Right cardiac atrium (tissue), 5 donors: ENCODE results near the gene RTKN. TPM values are rescaled to one million over a fixed set of nuclear protein-coding genes. Genes with fewer than 3 reads are reported as not detected.

Experiments
- ATAC-seq, 2 donors: fragments of 200-7000 bp; cut with Tn5 transposase; one replicate each; pipeline versions ENCODE4 v1.8.0 to v1.9.1; 2020; ENCODE audit warnings: moderate library complexity in 2 of 2, mild to moderate bottlenecking in 1 of 2
- DNase-seq, 3 donors: peaks; one replicate each; pipeline ENCODE4 v3.0.0-alpha.2; 2020
- H3K27ac ChIP-seq: one replicate; pipeline ENCODE4 v1.5.1; 2013; ENCODE audit warnings: mild to moderate bottlenecking, low read length, control low read depth, moderate library complexity
- H3K27me3 ChIP-seq: one replicate; pipeline ENCODE4 v1.6.1; 2013; ENCODE audit not compliant: control insufficient read depth, insufficient read depth
- H3K4me1 ChIP-seq: one replicate; pipeline ENCODE4 v1.6.1; 2013; ENCODE audit warnings: low read length; ENCODE audit not compliant: control insufficient read depth, insufficient read depth
- H3K4me3 ChIP-seq: one replicate; pipeline ENCODE4 v1.5.1; 2013; ENCODE audit warnings: low read length, control low read depth
- H3K9me3 ChIP-seq: one replicate; pipeline ENCODE4 v1.6.1; 2013; ENCODE audit warnings: low read length; ENCODE audit not compliant: control insufficient read depth
- WGBS: extraction: QIAGEN DNeasy Blood & Tissue Kit; methylation state at CpG from one replicate; pipeline ENCODE4 v1.1.7; 2013; 5-methylcytosine and 5-hydroxymethylcytosine counted together
- intact Hi-C, 4 donors: fragments of 100-400 bp; cut with DNase I; formaldehyde crosslinking; loops; one replicate each; pipeline versions ENCODE4 v1.11.0 to v1.14.0; 2022 to 2023
- polyA plus RNA-seq: library from polyadenylated mRNA; stranded (reverse); fragments of 200-250 nt; gene quantifications from one replicate; pipeline ENCODE4 v1.2.3, GENCODE V29; 2013
- total RNA-seq, 4 donors: library from RNA; stranded (reverse); fragmentation: NEBNext Ultra II Directional; extraction: Animal tissue kit (Norgen Biotek cat#: 25700); gene quantifications; one replicate each; pipeline ENCODE4 v1.2.1, GENCODE V29; 2021
- donor health status: healthy with polysubstance abuse.
- donor health status: DM: no; HTN: yes; CAD: no.
- donor health status: DM: no; HTN: no; CAD: no.
- donor health status: DM: no; HTN: yes; CAD: no; lungs with severe emphysema.
- donor health status: DM: yes; HTN: yes; CAD: no.

Gene RTKN
- total and polyA plus RNA-seq, 5 donors, result 16.2 to 27.9 (median 24.8) TPM

DNA sequence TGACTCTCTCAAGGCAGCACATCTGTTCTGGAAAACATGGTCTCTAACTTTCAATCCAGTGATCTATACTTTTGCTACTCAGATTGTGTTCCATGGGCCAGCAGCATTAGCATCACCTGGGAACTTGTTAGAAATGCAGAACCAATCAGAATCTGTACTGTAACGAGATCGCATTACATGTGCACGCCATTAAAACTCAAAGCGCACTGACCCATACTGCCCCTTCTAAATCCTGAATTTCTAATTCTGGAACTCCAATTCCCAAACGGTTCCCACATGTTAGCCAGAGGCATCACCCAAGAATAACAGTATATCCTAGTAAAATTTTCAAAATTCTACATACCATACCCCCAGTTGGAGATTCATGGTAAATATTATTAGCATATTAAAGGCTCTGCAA is 51.1 kb downstream of the RTKN start:
- peak overlapping the region; percentile 95 for H3K4me3 ChIP-seq
- DNase-seq (no peak), ATAC-seq (no peak)
- H3K9me3 ChIP-seq, result no peaks in the 10 kb centered on the region
- peaks cover 7% of the 10 kb centered on the region for H3K4me1 ChIP-seq
- 54% methylated on average over 5 of the region's 5 CpGs for WGBS
- intact Hi-C loops, result no loop called here
- H3K27ac ChIP-seq, result no peak overlapping the region
- no peaks in the 10 kb centered on the region for H3K27me3 ChIP-seq

DNA sequence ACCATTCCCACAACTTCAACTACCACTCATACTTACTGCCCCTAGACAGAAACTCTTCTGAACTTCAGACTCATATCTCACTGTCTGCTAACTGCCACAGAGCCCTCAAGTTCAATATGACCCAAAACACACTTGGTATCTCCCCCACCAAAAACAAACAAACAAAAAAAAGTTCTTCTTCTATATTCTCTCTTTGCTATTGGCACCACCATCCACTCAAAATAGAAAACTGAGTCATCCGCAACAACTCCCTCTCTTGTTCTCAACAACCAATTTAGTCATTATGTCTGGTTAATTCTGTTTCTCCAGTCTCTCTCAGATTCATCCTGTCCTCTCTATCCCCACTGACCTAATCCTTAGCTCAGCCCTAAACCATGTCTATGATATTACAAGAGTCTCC is 54.4 kb downstream of the RTKN start:
- Histone ChIP-seq H3K9me3 (no peaks in the 10 kb centered on the region), H3K4me1 (peaks cover 9% of the 10 kb centered on the region), H3K4me3 (no peak overlapping the region), H3K27me3 (no peaks in the 10 kb centered on the region), H3K27ac (peak overlapping the region; percentile 12)
- DNase-seq (no peak), ATAC-seq (no peak)
- WGBS, result 69% methylated on average over 1 of the region's 1 CpG
- intact Hi-C loops, result no loop called here

DNA sequence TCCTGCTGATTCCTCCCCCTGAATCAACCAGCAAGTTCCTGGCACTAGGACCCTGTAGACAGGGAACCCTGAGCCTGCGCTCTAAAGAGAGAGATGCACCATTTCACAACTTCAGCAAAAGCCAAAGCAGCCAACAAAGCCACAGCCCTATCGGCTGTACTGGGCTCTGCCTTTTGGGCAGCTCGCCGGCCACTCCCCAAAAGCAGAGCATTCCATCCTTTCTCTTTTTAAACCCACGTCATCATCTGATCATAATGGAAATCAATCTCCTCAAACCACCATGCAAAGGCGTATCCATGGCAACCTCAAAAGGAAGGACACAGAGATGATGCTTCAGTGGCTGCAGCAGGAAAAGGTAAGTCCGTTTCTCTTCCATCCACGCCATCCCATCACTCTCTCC is 56.3 kb downstream of the RTKN start:
- peak in 1 of 2 donors; percentile 41 for ATAC-seq
- WGBS, result 76% methylated on average over 8 of the region's 8 CpGs
- no peaks in the 10 kb centered on the region for H3K9me3 ChIP-seq
- peaks cover 9% of the 10 kb centered on the region for H3K4me1 ChIP-seq
- no peak for DNase-seq
- no peak overlapping the region for H3K27ac ChIP-seq
- no peak overlapping the region for H3K4me3 ChIP-seq
- intact Hi-C loops, result no loop called here
- H3K27me3 ChIP-seq, result no peaks in the 10 kb centered on the region

DNA sequence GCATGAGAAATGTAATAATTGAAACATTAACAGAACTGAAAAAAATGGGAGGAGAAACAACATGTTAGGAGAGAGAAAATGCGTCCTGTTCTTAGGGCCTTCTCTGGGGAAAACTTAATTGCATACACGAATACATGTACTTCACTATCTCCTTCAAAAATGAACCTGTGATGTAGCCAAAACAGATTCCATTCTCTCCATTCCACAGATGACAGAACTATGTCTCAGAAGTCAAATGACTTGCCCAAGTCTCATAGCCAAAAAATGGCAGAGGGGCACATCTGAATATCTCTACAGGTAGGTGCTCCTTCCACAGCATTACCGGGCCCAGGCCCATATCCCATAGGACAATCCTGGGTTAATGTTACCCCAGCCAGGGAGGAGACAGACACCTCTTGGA is 57.7 kb downstream of the RTKN start:
- no peak for ATAC-seq
- 57% methylated on average over 3 of the region's 3 CpGs for WGBS
- Histone ChIP-seq H3K27me3 (no peaks in the 10 kb centered on the region), H3K4me1 (peaks cover 20% of the 10 kb centered on the region), H3K9me3 (no peaks in the 10 kb centered on the region), H3K4me3 (no peak overlapping the region), H3K27ac (no peak overlapping the region)
- intact Hi-C loops, result no loop called here
- DNase-seq, result no peak

DNA sequence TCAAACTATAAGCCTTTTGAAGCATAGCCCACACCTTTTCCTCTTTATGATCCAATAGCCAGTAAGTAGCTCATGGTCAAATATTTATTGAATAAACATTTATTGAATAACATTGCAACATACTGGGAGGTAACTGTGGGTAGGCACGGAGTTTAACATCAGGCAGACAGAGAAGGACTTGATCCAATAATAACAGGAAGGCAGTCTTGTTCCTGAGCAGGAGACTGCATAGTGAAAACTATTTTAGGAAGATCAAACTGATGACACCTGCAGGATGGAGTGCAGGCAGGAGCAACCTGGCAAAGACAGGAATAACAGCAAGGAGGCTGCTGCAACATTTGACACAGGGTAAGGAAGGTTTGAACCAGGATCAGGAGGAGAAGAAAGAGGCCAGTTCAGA is 58.5 kb downstream of the RTKN start:
- no peaks in the 10 kb centered on the region for H3K27me3 ChIP-seq
- H3K4me1 ChIP-seq, result peaks cover 22% of the 10 kb centered on the region
- DNase-seq, result no peak
- WGBS, result 9% methylated on average over 1 of the region's 1 CpG
- H3K27ac ChIP-seq, result no peak overlapping the region
- H3K9me3 ChIP-seq, result no peaks in the 10 kb centered on the region
- no peak overlapping the region for H3K4me3 ChIP-seq
- intact Hi-C loops, result no loop called here
- peak; percentile 53 to 77 for ATAC-seq

DNA sequence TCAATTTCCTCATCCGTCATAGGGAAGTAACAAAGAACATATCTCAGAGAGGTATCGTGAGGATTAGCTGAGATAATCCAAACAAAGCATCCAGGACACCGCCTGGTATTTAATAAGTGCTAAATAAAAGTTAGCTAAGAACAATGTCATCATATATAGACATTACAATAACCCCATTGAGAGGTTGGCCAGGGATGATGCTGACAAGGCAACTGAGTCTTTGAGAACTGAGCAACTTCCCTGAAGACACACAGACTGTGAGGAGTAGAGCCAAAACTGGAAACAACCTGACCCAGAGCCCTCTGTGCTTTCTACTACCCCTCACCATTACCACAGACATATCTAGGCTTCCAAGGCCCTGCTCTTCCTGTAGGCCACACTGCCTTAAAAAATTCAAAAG is 60.0 kb downstream of the RTKN start:
- H3K27ac ChIP-seq, result no peak overlapping the region
- 94% methylated on average over 3 of the region's 3 CpGs for WGBS

DNA sequence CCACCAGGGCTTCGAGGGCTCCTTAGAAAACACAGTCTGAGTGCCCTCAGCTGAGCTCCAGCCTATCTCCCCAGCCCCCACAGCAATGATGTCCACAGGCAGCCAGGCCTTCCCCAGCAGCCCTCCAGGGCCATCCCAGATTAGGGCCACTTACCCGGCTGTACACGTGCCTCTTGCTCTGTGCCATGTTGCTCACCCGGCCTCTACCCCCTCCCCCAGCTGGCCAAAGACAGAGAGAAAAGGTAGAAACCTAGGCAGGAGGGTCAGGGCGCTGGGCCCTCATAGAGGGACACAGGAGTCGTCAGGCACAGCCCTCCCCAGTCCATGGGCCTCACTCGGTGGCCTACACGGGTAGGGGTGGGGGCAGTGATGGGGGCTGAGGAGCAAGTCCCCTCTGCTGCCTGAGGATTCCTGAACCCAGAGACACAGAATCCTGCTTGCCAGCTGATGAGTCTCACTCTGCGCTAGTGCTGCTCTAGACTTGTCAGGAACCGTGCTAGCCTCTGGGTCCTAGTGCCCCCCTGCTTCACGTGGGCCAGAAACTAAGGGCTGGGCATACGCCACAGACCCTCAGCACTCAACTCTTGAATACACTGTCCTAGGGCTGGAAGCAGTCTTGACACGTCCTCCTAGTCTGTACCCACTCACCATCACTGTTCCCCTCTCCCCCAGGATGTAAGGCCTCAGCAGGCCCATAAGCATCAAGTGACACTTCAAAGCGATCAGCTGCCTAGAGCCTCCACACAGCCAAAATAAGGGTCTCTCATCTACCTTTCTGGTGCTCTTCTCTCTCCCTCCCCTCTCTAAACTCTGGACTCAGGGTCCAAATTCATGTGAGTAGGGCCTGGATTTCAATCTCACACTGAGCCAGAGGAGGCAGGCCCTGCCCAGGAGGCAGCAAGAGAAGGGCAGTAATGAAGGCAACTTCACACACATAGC is 61.6 kb downstream of the RTKN start, which contains the start of gene DCTN1:
DCTN1 (minus strand) TSS at position 461 of the 939 bp plus-strand sequence; CDS start at position 187, 274 bp downstream.
- H3K27ac ChIP-seq, result peak within 1 kb of the TSS; percentile 68
- peak within 1 kb of the TSS; percentile 38 for H3K4me3 ChIP-seq
- 26% methylated on average over 14 of the region's 14 CpGs for WGBS
- H3K27me3 ChIP-seq, result no peaks in the 10 kb centered on the region
- H3K9me3 ChIP-seq, result no peaks in the 10 kb centered on the region
- intact Hi-C loops, result no loop called here
- ATAC-seq, result peak; percentile 74 to 81
- DNase-seq, result peak; percentile 54 to 71 (median 60)
- H3K4me1 ChIP-seq, result peaks cover 20% of the 10 kb centered on the region

More for the DNA sequence above, 60.0 kb downstream of the RTKN start:
- Histone ChIP-seq H3K4me1 (peaks cover 20% of the 10 kb centered on the region), H3K4me3 (no peak overlapping the region), H3K27me3 (no peaks in the 10 kb centered on the region), H3K9me3 (no peaks in the 10 kb centered on the region)
- DNase-seq (no peak), ATAC-seq (no peak)
- intact Hi-C loops, result no loop called here

DNA sequence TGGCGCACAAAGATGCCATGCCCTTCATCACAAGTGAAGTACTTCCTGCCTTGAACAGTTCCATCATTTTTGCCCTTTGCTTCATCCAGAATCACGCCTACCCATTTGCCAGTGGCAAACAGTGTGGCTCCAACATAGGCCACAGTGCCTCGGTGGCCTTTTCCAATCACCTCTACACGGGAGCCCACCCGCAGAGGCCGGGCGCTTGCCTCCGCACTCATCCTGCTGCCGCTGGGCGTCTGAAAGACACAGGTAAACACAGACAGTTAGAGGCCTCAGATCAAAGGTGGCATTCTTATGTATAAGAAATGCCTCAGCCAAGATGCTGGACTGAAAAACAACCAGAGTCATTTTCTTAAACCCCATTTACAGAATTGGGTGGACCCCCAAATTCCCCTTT is 63.7 kb downstream of the RTKN start:
- intact Hi-C loops, result no loop called here
- H3K27me3 ChIP-seq, result no peaks in the 10 kb centered on the region
- no peak for DNase-seq
- H3K9me3 ChIP-seq, result no peaks in the 10 kb centered on the region
- H3K4me3 ChIP-seq, result no peak overlapping the region
- no peak overlapping the region for H3K27ac ChIP-seq
- no peak for ATAC-seq
- H3K4me1 ChIP-seq, result peaks cover 17% of the 10 kb centered on the region
- 94% methylated on average over 10 of the region's 10 CpGs for WGBS

DNA sequence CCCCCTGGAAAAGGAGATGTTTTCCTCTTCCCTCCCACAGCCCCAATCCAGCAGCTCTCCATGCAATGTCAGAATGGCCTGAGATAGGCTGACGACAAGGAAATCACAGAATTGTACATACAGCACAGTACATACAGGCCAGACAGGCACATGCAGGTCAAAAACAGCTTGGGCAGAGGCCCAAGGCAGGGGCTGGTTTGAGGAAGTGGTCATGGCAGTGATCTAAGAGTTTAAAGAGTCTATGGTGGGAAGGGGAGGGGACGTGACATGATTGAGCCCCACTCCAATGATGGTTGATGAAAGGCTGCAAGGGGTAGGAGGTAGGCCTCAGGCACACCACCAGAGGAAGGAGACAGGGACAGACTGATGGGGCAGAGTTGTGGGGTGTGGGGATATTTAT is 65.9 kb downstream of the RTKN start:
- Histone ChIP-seq H3K4me1 (peaks cover 16% of the 10 kb centered on the region), H3K27me3 (no peaks in the 10 kb centered on the region), H3K27ac (no peak overlapping the region), H3K9me3 (no peaks in the 10 kb centered on the region), H3K4me3 (no peak overlapping the region)
- ATAC-seq, result no peak
- DNase-seq, result no peak
- WGBS, result 88% methylated on average over 2 of the region's 2 CpGs
- intact Hi-C loops, result no loop called here
